HEK293T (cell line): Measurements from ENCODE around the gene KRTAP10-11.

Experiments
- CTCF ChIA-PET: fragments of 350-600 bp; formaldehyde crosslinking; extraction: SDS; loops from one replicate; lab custom pipeline; 2021; ENCODE audit warnings: antibody characterized with exemption, inconsistent platforms; lab: Yijun Ruan, JAX
- POLR2A ChIA-PET: fragments of 350-600 bp; formaldehyde crosslinking; extraction: SDS; loops from one replicate; lab custom pipeline; 2020; ENCODE audit warnings: antibody characterized with exemption, inconsistent platforms; lab: Yijun Ruan, JAX
- DNase-seq: peaks from one replicate; pipeline ENCODE4 v3.0.0; 2012; ENCODE audit warnings: mixed read lengths; ENCODE audit errors: extremely low spot score
- ARNT ChIP-seq: fragments of 450-650 bp; IDR thresholded peaks from 2 replicates; pipeline ENCODE4 v1.6.1; 2017; ENCODE audit warnings: mild to moderate bottlenecking
- BHLHE40 ChIP-seq: fragments of 450-650 bp; IDR thresholded peaks from 2 replicates; pipeline ENCODE4 v1.6.1; 2016; ENCODE audit warnings: mild to moderate bottlenecking, moderate library complexity, borderline replicate concordance
- CTBP1 ChIP-seq: fragments of 450-650 bp; IDR thresholded peaks from 2 replicates; pipeline ENCODE4 v1.6.1; 2016; ENCODE audit warnings: borderline replicate concordance
- ELF4 ChIP-seq: fragments of 450-650 bp; IDR thresholded peaks from 2 replicates; pipeline ENCODE4 v1.6.1; 2017; ENCODE audit warnings: antibody characterized with exemption
- FOXA1 ChIP-seq: fragments of 450-650 bp; IDR thresholded peaks from 2 replicates; pipeline ENCODE4 v1.6.1; 2016; ENCODE audit warnings: mild to moderate bottlenecking
- FOXK2 ChIP-seq: fragments of 450-650 bp; IDR thresholded peaks from 2 replicates; pipeline ENCODE4 v1.6.1; 2016; ENCODE audit warnings: mild to moderate bottlenecking
- FOXM1 ChIP-seq: fragments of 450-650 bp; IDR thresholded peaks from 2 replicates; pipeline ENCODE4 v1.6.1; 2017; ENCODE audit warnings: mild to moderate bottlenecking, borderline replicate concordance
- HDGF ChIP-seq: fragments of 450-650 bp; IDR thresholded peaks from 2 replicates; pipeline ENCODE4 v1.6.1; 2017; ENCODE audit warnings: antibody characterized with exemption, borderline replicate concordance
- L3MBTL2 ChIP-seq: fragments of 450-650 bp; conservative IDR thresholded peaks from 2 replicates; pipeline ENCODE4 v1.6.1; 2016; ENCODE audit warnings: mild to moderate bottlenecking
- LEF1 ChIP-seq: fragments of 450-650 bp; IDR thresholded peaks from 2 replicates; pipeline ENCODE4 v1.6.1; 2017; ENCODE audit warnings: mild to moderate bottlenecking, borderline replicate concordance
- NFRKB ChIP-seq: fragments of 450-650 bp; IDR thresholded peaks from 2 replicates; pipeline ENCODE4 v1.6.1; 2016; ENCODE audit warnings: mild to moderate bottlenecking, moderate library complexity
- PKNOX1 ChIP-seq: fragments of 450-650 bp; IDR thresholded peaks from 2 replicates; pipeline ENCODE4 v1.6.1; 2016
- SP1 ChIP-seq: fragments of 450-650 bp; IDR thresholded peaks from 2 replicates; pipeline ENCODE4 v1.6.1; 2017
- SUZ12 ChIP-seq: fragments of 450-650 bp; IDR thresholded peaks from 2 replicates; pipeline ENCODE4 v1.6.1; 2016; ENCODE audit warnings: mild to moderate bottlenecking
- TARDBP ChIP-seq: fragments of 450-650 bp; IDR thresholded peaks from 2 replicates; pipeline ENCODE4 v1.6.1; 2016
- ZNF384 ChIP-seq: fragments of 450-650 bp; IDR thresholded peaks from 2 replicates; pipeline ENCODE4 v1.6.1; 2016

Gene KRTAP10-11

GRCh38 chr21:44639331-44639655 is 6.9 kb upstream of the KRTAP10-11 start:
- no peak for DNase-seq
- POLR2A ChIA-PET, result no interaction called here
- CTCF ChIA-PET, result no interaction called here
- TF ChIP-seq HDGF (no peak), SUZ12 (no peak), SP1 (no peak), BHLHE40 (no peak), ZNF384 (no peak), ARNT (no peak), TARDBP (no peak), L3MBTL2 (no peak), ELF4 (no peak), NFRKB (no peak), FOXM1 (no peak), CTBP1 (no peak), LEF1 (no peak), FOXK2 (no peak), FOXA1 (no peak)

- POLR2A ChIA-PET, result no interaction called here
- no peak for DNase-seq
- TF ChIP-seq ELF4, result no peak
- no peak for TF ChIP-seq SUZ12
- no peak for TF ChIP-seq BHLHE40
- TF ChIP-seq L3MBTL2, result no peak
- TF ChIP-seq CTBP1, result no peak
- no peak for TF ChIP-seq ARNT
- no peak for TF ChIP-seq FOXM1
- TF ChIP-seq LEF1, result no peak
- TF ChIP-seq NFRKB, result no peak
- no peak for TF ChIP-seq FOXA1
- TF ChIP-seq ZNF384, result no peak
- no peak for TF ChIP-seq SP1
- no peak for TF ChIP-seq PKNOX1
- TF ChIP-seq HDGF, result no peak
- no peak for TF ChIP-seq TARDBP
- no peak for TF ChIP-seq FOXK2
- CTCF ChIA-PET, result no interaction called here
These were observed 5.5 kb upstream of the KRTAP10-11 start for GRCh38 chr21:44640761-44641160.

GRCh38 chr21:44643741-44644310 is 2.4 kb upstream of the KRTAP10-11 start:
- CTCF ChIA-PET, result no interaction called here
- DNase-seq, result no peak
- TF ChIP-seq LEF1, result no peak
- TF ChIP-seq FOXM1, result no peak
- TF ChIP-seq BHLHE40, result no peak
- no peak for TF ChIP-seq SP1
- TF ChIP-seq ZNF384, result no peak
- no peak for TF ChIP-seq NFRKB
- no peak for TF ChIP-seq ARNT
- no peak for TF ChIP-seq FOXA1
- TF ChIP-seq TARDBP, result no peak
- POLR2A ChIA-PET, result no interaction called here

- TF ChIP-seq PKNOX1 (no peak), L3MBTL2 (no peak), HDGF (no peak), NFRKB (no peak), SP1 (no peak), FOXM1 (no peak), CTBP1 (no peak), ARNT (no peak), ZNF384 (no peak), LEF1 (no peak), FOXA1 (no peak), SUZ12 (no peak), FOXK2 (no peak), ELF4 (no peak), BHLHE40 (no peak), TARDBP (no peak)
- ChIA-PET CTCF (no interaction called here), POLR2A (no interaction called here)
- no peak for DNase-seq
These were observed 1.3 kb upstream of the KRTAP10-11 start for GRCh38 chr21:44644878-44645277.

- TF ChIP-seq HDGF (no peak), FOXK2 (no peak), SUZ12 (no peak), CTBP1 (no peak)
- DNase-seq, result no peak
- CTCF ChIA-PET, result no interaction called here
- POLR2A ChIA-PET, result no interaction called here
These were observed 973 bp downstream of the KRTAP10-11 start for GRCh38 chr21:44647222-44647552.

GRCh38 chr21:44648557-44649311 is 2.5 kb downstream of the KRTAP10-11 start:
- no peak for DNase-seq
- ChIA-PET CTCF (no interaction called here), POLR2A (no interaction called here)
- TF ChIP-seq BHLHE40 (no peak), PKNOX1 (no peak), SUZ12 (no peak), CTBP1 (no peak), FOXK2 (no peak), L3MBTL2 (no peak), ELF4 (no peak), FOXM1 (no peak), LEF1 (no peak), TARDBP (no peak), ARNT (no peak), HDGF (no peak), FOXA1 (no peak)
